Naive thymus-derived CD4-positive, alpha-beta T cell (primary cell): ENCODE data around the gene ACD. TPM values are rescaled to one million over a fixed set of nuclear protein-coding genes. Genes with fewer than 3 reads are reported as not detected.

Experiments used
- ATAC-seq: fragments of 150-1000 bp; cut with Tn5 transposase; 2 replicates; pipeline ENCODE4 v1.10.0; 2021; ENCODE audit warnings: mild to moderate bottlenecking, moderate library complexity
- CTCF ChIA-PET: fragments of 350-600 bp; sonication (Branson Sonifier 250); formaldehyde crosslinking; loops from one replicate; lab custom pipeline; 2021; ENCODE audit warnings: antibody characterized with exemption; lab: Charles Lee
- POLR2A ChIA-PET: fragments of 350-600 bp; sonication (Branson Sonifier 250); formaldehyde crosslinking; loops from one replicate; lab custom pipeline; 2021; ENCODE audit warnings: antibody characterized with exemption, inconsistent platforms; lab: Charles Lee
- DNase-seq, 9 donors: peaks; one replicate each; pipeline versions ENCODE4 v3.0.0 to v3.0.0-alpha.2; 2020 to 2022; ENCODE audit warnings: mixed read lengths in 1 of 9
- H3K27ac ChIP-seq: one replicate; pipeline ENCODE4 v1.7.0; 2013; ENCODE audit warnings: mild to moderate bottlenecking, low read depth, low read length, moderate library complexity
- H3K27me3 ChIP-seq, 2 donors: one replicate each; pipeline ENCODE4 v1.7.0; 2013; ENCODE audit warnings: low read length in 2 of 2, mild to moderate bottlenecking in 2 of 2, moderate library complexity in 2 of 2; ENCODE audit not compliant: control insufficient read depth in 2 of 2, insufficient read depth in 2 of 2
- H3K36me3 ChIP-seq, 3 experiments: 1 replicate in 2 of 3; 2 replicates in 1 of 3; pipeline ENCODE4 v1.7.0; 2013; ENCODE audit warnings: low read length in 3 of 3, mild to moderate bottlenecking in 3 of 3, moderate library complexity in 1 of 3; ENCODE audit not compliant: insufficient read depth in 3 of 3, control insufficient read depth in 2 of 3
- H3K4me1 ChIP-seq, 2 donors: one replicate each; pipeline ENCODE4 v1.7.0; 2013; ENCODE audit warnings: low read length in 2 of 2, mild to moderate bottlenecking in 2 of 2, moderate library complexity in 1 of 2; ENCODE audit not compliant: control insufficient read depth in 2 of 2, insufficient read depth in 2 of 2
- H3K4me3 ChIP-seq: 2 replicates; pipeline ENCODE4 v1.7.0; 2013; ENCODE audit warnings: mild to moderate bottlenecking, low read length
- H3K9me3 ChIP-seq, 3 experiments: 1 replicate in 2 of 3; 2 replicates in 1 of 3; pipeline ENCODE4 v1.7.0; 2013; ENCODE audit warnings: low read length in 3 of 3; ENCODE audit not compliant: control insufficient read depth in 2 of 3
- H3K27ac Mint-ChIP-seq, 9 donors: one replicate each; pipeline ENCODE4 v1.8.0; 2020 to 2022; ENCODE audit warnings: mixed read lengths in 9 of 9, mild to moderate bottlenecking in 8 of 9, moderate library complexity in 5 of 9, inconsistent platforms in 2 of 9
- H3K27me3 Mint-ChIP-seq, 5 donors: one replicate each; pipeline ENCODE4 v1.8.0; 2021 to 2022; ENCODE audit warnings: mixed read lengths in 5 of 5, mild to moderate bottlenecking in 1 of 5
- H3K36me3 Mint-ChIP-seq, 5 donors: one replicate each; pipeline ENCODE4 v1.8.0; 2020 to 2022; ENCODE audit warnings: mixed read lengths in 5 of 5, mild to moderate bottlenecking in 3 of 5, inconsistent platforms in 1 of 5
- H3K4me1 Mint-ChIP-seq, 7 donors: one replicate each; pipeline ENCODE4 v1.8.0; 2020 to 2022; ENCODE audit warnings: mixed read lengths in 7 of 7, mild to moderate bottlenecking in 3 of 7, inconsistent platforms in 1 of 7
- H3K4me3 Mint-ChIP-seq, 10 donors: one replicate each; pipeline ENCODE4 v1.8.0; 2020 to 2022; ENCODE audit warnings: mild to moderate bottlenecking in 10 of 10, mixed read lengths in 10 of 10, moderate library complexity in 6 of 10, inconsistent platforms in 2 of 10
- H3K9me3 Mint-ChIP-seq, 11 donors: one replicate each; pipeline ENCODE4 v1.8.0; 2020 to 2022; ENCODE audit warnings: mixed read lengths in 11 of 11, mild to moderate bottlenecking in 4 of 11, inconsistent platforms in 1 of 11, moderate library complexity in 1 of 11
- intact Hi-C, 2 donors: fragments of 100-400 bp; cut with micrococcal nuclease; formaldehyde crosslinking; loops; one replicate each; pipeline ENCODE4 v1.15.1; 2023
- polyA plus RNA-seq, 2 donors: library from polyadenylated mRNA; unstranded; fragments of 300-500 nt; fragmentation: Illumina TruSeq; gene quantifications; one replicate each; pipeline ENCODE4 v1.2.3, GENCODE V29; 2021
- total RNA-seq, 6 experiments: library from RNA in 5 of 6; stranded (reverse) in 5 of 6; gene quantifications; 1 replicate in 5 of 6; 2 replicates in 1 of 6; pipeline ENCODE4 v1.2.3 and lab custom pipeline; 2021 to 2026

Gene ACD
- total and polyA plus RNA-seq, 7 experiments from 2014 or later, result 25.4 to 44.1 (median 33.2) TPM

DNA sequence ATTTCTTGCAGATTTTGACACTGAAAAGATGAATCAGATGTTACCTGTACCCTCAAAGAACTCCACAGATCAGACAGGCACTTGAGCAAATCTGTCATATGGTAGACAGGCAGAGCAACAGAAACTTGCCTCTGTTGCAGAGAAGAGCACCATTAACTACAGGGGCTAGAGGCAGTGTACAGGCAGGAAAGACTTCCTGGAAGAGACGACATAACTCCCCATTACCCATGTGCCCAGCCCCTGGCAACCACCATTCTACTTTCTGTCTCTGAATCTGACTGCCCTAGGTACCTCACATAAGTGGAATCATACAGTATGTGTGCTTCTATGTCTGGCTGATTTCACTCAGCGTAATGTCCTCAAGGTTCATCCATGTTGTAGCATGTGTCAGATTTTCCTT, 43.6 kb upstream of the ACD start:
- Mint-ChIP-seq H3K4me1 (peaks cover 15 to 33% (median 22%) of the 10 kb centered on the region in 7 donors), H3K4me3 (peak overlapping the region; percentile 11 to 67 (median 49)), H3K9me3 (peaks cover 0 to 1% (median 0%) of the 10 kb centered on the region in 11 donors), H3K27ac (peak overlapping the region; percentile 61 to 90 (median 80)), H3K27me3 (no peaks in the 10 kb centered on the region), H3K36me3 (peaks cover 0 to 6% (median 2%) of the 10 kb centered on the region in 5 donors)
- no peaks in the 10 kb centered on the region for H3K36me3 ChIP-seq
- CTCF ChIA-PET, result no interaction called here
- peaks cover 14 to 16% of the 10 kb centered on the region in 2 donors for H3K4me1 ChIP-seq
- peak; percentile 64 for ATAC-seq
- H3K27ac ChIP-seq, result peak overlapping the region; percentile 10
- H3K9me3 ChIP-seq, result no peaks in the 10 kb centered on the region
- H3K27me3 ChIP-seq, result no peaks in the 10 kb centered on the region
- POLR2A ChIA-PET, result interaction anchor here (0.8 kb wide), 1 partner anchor 16 kb away, joined by 3 read pairs; the partner anchor contains the start of gene GFOD2
- peak in 6 of 9 donors; percentile 4 to 36 (median 24) for DNase-seq
- no peak overlapping the region for H3K4me3 ChIP-seq
- intact Hi-C loops, result no loop called here

DNA sequence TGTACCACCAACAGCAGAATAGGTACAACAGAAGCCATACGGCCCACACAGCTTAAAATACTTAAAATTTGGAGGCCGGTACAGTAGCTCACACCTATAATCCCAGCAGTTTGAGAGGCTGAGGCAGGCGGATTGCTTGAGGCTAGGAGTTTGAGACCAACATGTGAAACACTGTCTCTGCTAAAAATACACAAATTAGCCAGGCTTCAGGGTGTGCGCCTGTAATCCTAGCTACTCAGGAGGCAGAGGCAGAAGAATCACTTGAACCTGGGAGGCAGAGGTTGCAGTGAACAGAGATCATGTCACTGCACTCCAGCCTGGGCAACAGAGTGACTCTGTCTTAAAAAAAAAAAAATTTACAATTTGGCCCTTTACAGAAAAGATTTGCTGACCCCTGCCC, 42.1 kb upstream of the ACD start:
- ChIA-PET CTCF (no interaction called here), POLR2A (no interaction called here)
- peaks cover 15 to 30% (median 27%) of the 10 kb centered on the region in 7 donors for H3K4me1 Mint-ChIP-seq
- H3K4me3 ChIP-seq, result no peak overlapping the region
- no peak for DNase-seq
- no peaks in the 10 kb centered on the region for H3K27me3 ChIP-seq
- no peak overlapping the region for H3K27ac ChIP-seq
- intact Hi-C loops, result no loop called here
- peaks cover 0 to 10% (median 3%) of the 10 kb centered on the region in 5 donors for H3K36me3 Mint-ChIP-seq
- peaks cover 0 to 2% (median 0%) of the 10 kb centered on the region in 11 donors for H3K9me3 Mint-ChIP-seq
- H3K36me3 ChIP-seq, result peaks cover 0 to 3% (median 0%) of the 10 kb centered on the region in 3 experiments
- ATAC-seq, result no peak
- H3K27me3 Mint-ChIP-seq, result no peaks in the 10 kb centered on the region
- H3K9me3 ChIP-seq, result no peaks in the 10 kb centered on the region
- peak overlapping the region in 1 of 9 donors; percentile 41 for H3K27ac Mint-ChIP-seq
- peaks cover 14 to 16% of the 10 kb centered on the region in 2 donors for H3K4me1 ChIP-seq
- H3K4me3 Mint-ChIP-seq, result no peak overlapping the region

DNA sequence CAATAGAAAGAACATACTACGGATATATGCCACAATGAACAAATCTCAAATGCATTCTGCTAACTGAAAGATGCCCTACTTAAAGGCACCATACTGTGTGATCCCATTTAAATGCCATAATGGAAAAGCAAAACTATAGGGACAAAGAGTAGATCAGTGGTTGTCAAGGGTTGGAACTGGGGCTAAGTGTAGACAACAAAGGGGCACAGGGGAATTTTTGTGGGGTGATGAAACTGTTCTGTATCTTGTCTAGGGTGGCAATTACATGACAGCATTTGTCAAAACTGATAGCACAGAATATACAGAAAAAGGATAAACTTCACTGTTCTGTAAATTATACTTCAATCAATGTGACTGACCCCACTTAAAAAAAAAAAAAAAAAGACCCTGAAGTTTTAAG, 41.4 kb upstream of the ACD start:
- Mint-ChIP-seq H3K27me3 (no peaks in the 10 kb centered on the region), H3K36me3 (peaks cover 0 to 10% (median 3%) of the 10 kb centered on the region in 5 donors), H3K4me3 (no peak overlapping the region), H3K9me3 (peaks cover 0 to 2% (median 0%) of the 10 kb centered on the region in 11 donors), H3K27ac (peak overlapping the region in 1 of 9 donors; percentile 56), H3K4me1 (peaks cover 15 to 29% (median 27%) of the 10 kb centered on the region in 7 donors)
- Histone ChIP-seq H3K27me3 (no peaks in the 10 kb centered on the region), H3K4me3 (no peak overlapping the region), H3K9me3 (no peaks in the 10 kb centered on the region), H3K4me1 (peaks cover 14 to 16% of the 10 kb centered on the region in 2 donors), H3K36me3 (peaks cover 0 to 3% (median 0%) of the 10 kb centered on the region in 3 experiments), H3K27ac (no peak overlapping the region)
- ATAC-seq (no peak), DNase-seq (no peak)
- POLR2A ChIA-PET, result no interaction called here
- CTCF ChIA-PET, result interaction anchor here (0.6 kb wide), 1 partner anchor 17 kb away, joined by 3 read pairs; no protein-coding TSS in a partner anchor
- intact Hi-C loops, result no loop called here

DNA sequence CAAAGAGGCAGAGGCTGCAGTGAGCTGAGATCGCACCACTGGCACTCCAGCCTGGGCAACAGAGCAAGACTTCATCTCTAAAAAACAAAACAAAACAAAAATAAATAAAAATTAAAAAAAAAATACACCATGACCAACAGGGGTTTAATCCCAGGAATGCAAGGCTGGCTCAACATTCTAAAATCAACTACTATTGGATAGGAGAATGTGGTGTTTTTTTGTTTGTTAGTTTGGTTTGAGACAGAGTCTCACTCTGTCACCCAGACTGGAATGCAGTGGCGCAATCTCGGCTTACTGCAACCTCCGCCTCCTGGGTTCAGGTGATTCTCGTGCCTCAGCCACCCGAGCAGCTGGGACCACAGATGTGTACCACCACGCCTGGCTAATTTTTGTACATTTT, 39.2 kb upstream of the ACD start:
- no peak overlapping the region for H3K4me3 ChIP-seq
- no peaks in the 10 kb centered on the region for H3K9me3 ChIP-seq
- ChIA-PET POLR2A (no interaction called here), CTCF (no interaction called here)
- H3K4me1 ChIP-seq, result peaks cover 14% of the 10 kb centered on the region in 2 donors
- peaks cover 0 to 2% (median 0%) of the 10 kb centered on the region in 11 donors for H3K9me3 Mint-ChIP-seq
- peaks cover 0 to 3% (median 0%) of the 10 kb centered on the region in 3 experiments for H3K36me3 ChIP-seq
- no peak for ATAC-seq
- intact Hi-C loops, result no loop called here
- no peaks in the 10 kb centered on the region for H3K27me3 Mint-ChIP-seq
- peaks cover 9 to 21% (median 18%) of the 10 kb centered on the region in 7 donors for H3K4me1 Mint-ChIP-seq
- H3K27ac ChIP-seq, result no peak overlapping the region
- H3K27me3 ChIP-seq, result no peaks in the 10 kb centered on the region
- DNase-seq, result no peak
- H3K4me3 Mint-ChIP-seq, result no peak overlapping the region
- H3K27ac Mint-ChIP-seq, result no peak overlapping the region
- H3K36me3 Mint-ChIP-seq, result peaks cover 0 to 10% (median 3%) of the 10 kb centered on the region in 5 donors

- H3K4me3 ChIP-seq, result no peak overlapping the region
- CTCF ChIA-PET, result no interaction called here
- H3K27me3 ChIP-seq, result no peaks in the 10 kb centered on the region
- Mint-ChIP-seq H3K4me1 (peaks cover 1 to 8% (median 7%) of the 10 kb centered on the region in 7 donors), H3K4me3 (no peak overlapping the region), H3K9me3 (peaks cover 0 to 2% (median 0%) of the 10 kb centered on the region in 11 donors), H3K36me3 (peaks cover 0 to 10% (median 3%) of the 10 kb centered on the region in 5 donors), H3K27me3 (no peaks in the 10 kb centered on the region), H3K27ac (no peak overlapping the region)
- ATAC-seq (peak; percentile 36), DNase-seq (no peak)
- intact Hi-C loops, result no loop called here
- H3K27ac ChIP-seq, result no peak overlapping the region
- POLR2A ChIA-PET, result no interaction called here
- peaks cover 0 to 3% (median 0%) of the 10 kb centered on the region in 3 experiments for H3K36me3 ChIP-seq
- no peaks in the 10 kb centered on the region for H3K4me1 ChIP-seq
- H3K9me3 ChIP-seq, result no peaks in the 10 kb centered on the region
Observed at GRCh38 chr16:67697422-67698185, 37.5 kb upstream of the ACD start.

DNA sequence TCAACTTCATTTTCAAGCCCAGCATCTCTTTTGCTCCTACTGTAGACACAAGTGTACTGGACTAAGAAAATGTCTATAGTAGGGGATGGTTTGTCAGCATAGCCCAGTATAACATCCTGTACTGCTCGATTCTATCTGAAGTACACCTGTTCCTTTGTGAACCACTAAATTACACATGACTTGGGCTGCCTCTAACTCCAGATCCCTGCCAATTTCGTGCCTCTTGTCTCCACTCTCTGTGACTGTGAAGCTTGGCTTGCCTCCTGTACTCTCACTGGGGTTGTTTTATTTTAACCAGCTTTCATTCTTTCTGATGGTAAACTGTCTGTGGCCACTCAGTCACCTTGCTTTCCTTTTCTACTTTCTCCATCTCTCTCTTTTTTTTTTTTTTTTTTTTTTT, 34.6 kb upstream of the ACD start:
- Mint-ChIP-seq H3K9me3 (peaks cover 0 to 2% (median 0%) of the 10 kb centered on the region in 11 donors), H3K4me3 (no peak overlapping the region), H3K4me1 (peaks cover 4 to 19% (median 14%) of the 10 kb centered on the region in 7 donors), H3K27ac (peak overlapping the region in 1 of 9 donors; percentile 59), H3K36me3 (peaks cover 0 to 14% (median 3%) of the 10 kb centered on the region in 5 donors), H3K27me3 (no peaks in the 10 kb centered on the region)
- CTCF ChIA-PET, result interaction anchor here (0.6 kb wide), 1 partner anchor 122 kb away, joined by 3 read pairs; no protein-coding TSS in a partner anchor
- intact Hi-C loops, result no loop called here
- H3K4me1 ChIP-seq, result no peaks in the 10 kb centered on the region
- no peaks in the 10 kb centered on the region for H3K27me3 ChIP-seq
- H3K27ac ChIP-seq, result no peak overlapping the region
- no peaks in the 10 kb centered on the region for H3K9me3 ChIP-seq
- H3K36me3 ChIP-seq, result peaks cover 0 to 3% (median 0%) of the 10 kb centered on the region in 3 experiments
- POLR2A ChIA-PET, result interaction anchor here (0.6 kb wide), 1 partner anchor 910 kb away, joined by 7 read pairs; no protein-coding TSS in a partner anchor
- no peak for DNase-seq
- ATAC-seq, result no peak
- no peak overlapping the region for H3K4me3 ChIP-seq
